K562 (cell line): ENCODE data around the gene GAB1. TPM values are rescaled to one million over a fixed set of nuclear protein-coding genes. Genes with fewer than 3 reads are reported as not detected.

Source experiments
- ATAC-seq: fragments of 200-7000 bp; cut with Tn5 transposase; 3 replicates; pipeline ENCODE4 v1.9.1; 2020; ENCODE audit warnings: moderate library complexity
- BruUV-seq: library from RNA; stranded (reverse); fragments of 400-500 nt; replicated peaks from 2 replicates; lab custom pipeline; 2021; lab: Mats Ljungman, UMichigan
- CTCF ChIA-PET: fragments of 300-600 bp; formaldehyde crosslinking; extraction: SDS; loops from one replicate; lab custom pipeline; 2021; ENCODE audit warnings: low intra/inter-chr PET ratio; lab: Yijun Ruan, JAX
- POLR2A ChIA-PET: fragments of 300-600, 350-650 bp; sonication (Branson Sonifier 250); formaldehyde crosslinking; extraction: SDS; loops from one replicate; lab custom pipeline; 2021; ENCODE audit warnings: antibody characterized with exemption, inconsistent platforms; lab: Yijun Ruan, JAX
- DNase-seq, 4 experiments: peaks; one replicate each; pipeline versions ENCODE4 v3.0.0 to v3.0.0-alpha.2; 2011 to 2018; ENCODE audit warnings: low spot score in 3 of 4, mixed read lengths in 3 of 4; ENCODE audit errors: extremely low read depth in 1 of 4
- FAIRE-seq: peaks from 2 replicates; lab custom pipeline; 2011; peaks lifted over from hg19 to GRCh38; lab: Jason Lieb, UNC
- H2AFZ ChIP-seq: 2 replicates; pipeline ENCODE4 v1.6.0; 2011; ENCODE audit warnings: low read depth, low read length, control low read depth, inconsistent platforms
- H3K27ac ChIP-seq: fragments of 200-600 bp; 3 replicates; pipeline ENCODE4 v1.8.0; 2011; ENCODE audit warnings: low read depth, mild to moderate bottlenecking, control low read depth, inconsistent platforms, low read length, moderate library complexity, mixed read lengths; ENCODE audit errors: extremely low read depth
- H3K27me3 ChIP-seq, 2 experiments: fragments of 300-600 bp in 1 of 2; 2 replicates in 1 of 2; 3 replicates in 1 of 2; pipeline versions ENCODE4 v1.6.0 to v1.8.0; 2011; ENCODE audit warnings: inconsistent platforms in 2 of 2, low read length in 2 of 2, mild to moderate bottlenecking in 1 of 2, mixed read lengths in 1 of 2, moderate library complexity in 1 of 2; ENCODE audit not compliant: control insufficient read depth in 2 of 2, insufficient read depth in 2 of 2
- H3K36me3 ChIP-seq: fragments of 300-600 bp; 3 replicates; pipeline ENCODE4 v1.8.0; 2011; ENCODE audit warnings: mild to moderate bottlenecking, low read length, inconsistent platforms; ENCODE audit not compliant: control insufficient read depth, insufficient read depth
- H3K4me1 ChIP-seq, 2 experiments: fragments of 200-600 bp in 1 of 2; replicated peaks in 1 of 2; 2 replicates in 1 of 2; 3 replicates in 1 of 2; pipeline versions ENCODE4 v1.5.1 to v1.8.0; 2011; ENCODE audit warnings: inconsistent platforms in 2 of 2, low read length in 2 of 2, mild to moderate bottlenecking in 1 of 2, mixed read lengths in 1 of 2, moderate library complexity in 1 of 2; ENCODE audit not compliant: control insufficient read depth in 2 of 2, insufficient read depth in 2 of 2
- H3K4me2 ChIP-seq: 2 replicates; pipeline ENCODE4 v1.6.1; 2011; ENCODE audit warnings: low read length, control low read depth, inconsistent platforms, mixed read lengths; ENCODE audit not compliant: insufficient read depth
- H3K4me3 ChIP-seq: fragments of 200-600 bp; sonication (generic), shearing (Covaris generic); 2 replicates; pipeline ENCODE4 v1.5.1; 2016; ENCODE audit warnings: control low read depth, inconsistent platforms
- H3K79me2 ChIP-seq: fragments of 200-600 bp; 3 replicates; pipeline ENCODE4 v1.8.0; 2011; ENCODE audit warnings: low read length, inconsistent platforms; ENCODE audit not compliant: control insufficient read depth, insufficient read depth
- H3K9ac ChIP-seq, 2 experiments: 2 replicates each; pipeline versions ENCODE4 v1.6.0 to v1.6.1; 2011; ENCODE audit warnings: low read depth in 2 of 2, low read length in 2 of 2, control low read depth in 1 of 2, inconsistent platforms in 1 of 2, mild to moderate bottlenecking in 1 of 2, mixed read lengths in 1 of 2; ENCODE audit not compliant: insufficient read depth in 1 of 2
- H3K9me1 ChIP-seq: one replicate; pipeline ENCODE4 v1.6.0; 2011; ENCODE audit warnings: inconsistent platforms, mild to moderate bottlenecking, low read length, moderate library complexity; ENCODE audit not compliant: control insufficient read depth, insufficient read depth
- H3K9me3 ChIP-seq: replicated peaks from 2 replicates; pipeline ENCODE4 v1.5.1; 2011; ENCODE audit warnings: low read depth, low read length, inconsistent platforms; ENCODE audit not compliant: control insufficient read depth, insufficient read depth
- H4K20me1 ChIP-seq: replicated peaks from 2 replicates; pipeline ENCODE4 v1.6.1; 2011; ENCODE audit warnings: low read length, inconsistent platforms, mixed read lengths; ENCODE audit not compliant: control insufficient read depth, insufficient read depth
- C11orf30 ChIP-seq: fragments of 450-650 bp; IDR thresholded peaks from 2 replicates; pipeline ENCODE4 v1.6.1; 2016; ENCODE audit warnings: low read depth, mild to moderate bottlenecking
- CCNT2 ChIP-seq: IDR thresholded peaks from 2 replicates; pipeline ENCODE4 v1.6.1; 2011; ENCODE audit warnings: borderline replicate concordance, low read depth, mild to moderate bottlenecking, moderate library complexity, mixed read lengths, low read length; ENCODE audit not compliant: insufficient read length; ENCODE audit errors: extremely low read depth
- CHCHD3 ChIP-seq: fragments of 250-450 bp; sonication (Bioruptor Pico); IDR thresholded peaks from 2 replicates; pipeline ENCODE4 v2.1.2; 2022; ENCODE audit warnings: mild to moderate bottlenecking
- EP300 ChIP-seq: IDR thresholded peaks from 2 replicates; pipeline ENCODE4 v1.6.1; 2012; ENCODE audit warnings: low read length, improper control_type of control experiment
- HMG20A ChIP-seq: fragments of 450-650 bp; formaldehyde crosslinking; conservative IDR thresholded peaks from 2 replicates; pipeline ENCODE4 v1.4.0; 2020; ENCODE audit warnings: mild to moderate bottlenecking, mixed read lengths
- NCOA2 ChIP-seq, 2 experiments: fragments of 450-650 bp; IDR thresholded peaks; 2 replicates each; pipeline ENCODE4 v1.6.1; 2018; ENCODE audit warnings: mild to moderate bottlenecking in 2 of 2, moderate library complexity in 1 of 2; ENCODE audit not compliant: partially characterized antibody in 2 of 2
- OTX1 ChIP-seq: fragments of 450-650 bp; formaldehyde crosslinking; IDR thresholded peaks from 2 replicates; pipeline ENCODE4 v1.4.0; 2022; ENCODE audit warnings: mild to moderate bottlenecking
- POLR2AphosphoS5 ChIP-seq: IDR thresholded peaks from 2 replicates; pipeline ENCODE4 v1.6.1; 2011; ENCODE audit warnings: mild to moderate bottlenecking, low read depth, low read length, moderate library complexity; ENCODE audit not compliant: control insufficient read depth, insufficient read depth
- RBM39 ChIP-seq: fragments of 200-400 bp; formaldehyde crosslinking; optimal IDR thresholded peaks from 2 replicates; pipeline ENCODE3; 2018; ENCODE audit warnings: low read depth, low read length
- RFX7 ChIP-seq: fragments of 250-450 bp; sonication (Bioruptor Pico); IDR thresholded peaks from 2 replicates; pipeline ENCODE4 v1.5.1; 2021; ENCODE audit warnings: mild to moderate bottlenecking
- SRSF1 ChIP-seq: fragments of 200-400 bp; formaldehyde crosslinking; IDR thresholded peaks from 2 replicates; pipeline ENCODE4 v1.6.1; 2017; ENCODE audit warnings: mild to moderate bottlenecking, low read depth, low read length, moderate library complexity
- ZBED1 ChIP-seq: IDR thresholded peaks from 2 replicates; pipeline ENCODE4 v1.6.1; 2014
- in situ Hi-C: fragments of 300-500 bp; cut with MboI; formaldehyde crosslinking; loops from 4 replicates; pipeline ENCODE4 v1.15.0; 2018; ENCODE audit warnings: inconsistent platforms, mixed read lengths
- intact Hi-C: fragments of 100-400 bp; cut with micrococcal nuclease; formaldehyde crosslinking; loops from 2 replicates; pipeline ENCODE4 v1.14.2; 2022
- polyA plus RNA-seq, 8 experiments: library from polyadenylated mRNA; depleted of rRNA in 4 of 8; stranded (reverse) in 5 of 8; unstranded in 3 of 8; fragments of >200 nt; fragmentation: Nextera tagmentation in 2 of 8; fragmentation: Illumina TruSeq in 1 of 8; extraction: Ambion mirVana in 2 of 8; extraction: Trizol in 1 of 8; gene quantifications; 2 replicates each; pipeline versions ENCODE4 v1.2.1 to v1.2.3, GENCODE V29; 2011 to 2014; ENCODE audit warnings: inconsistent platforms in 1 of 8, missing spikeins in 1 of 8
- total RNA-seq, 7 experiments: library from RNA; depleted of rRNA in 6 of 7; stranded (reverse); fragments of >200 nt in 6 of 7; fragmentation: Illumina TruSeq in 2 of 7; extraction: Trizol in 2 of 7; gene quantifications; 2 replicates each; pipeline versions ENCODE4 v1.2.1 to v1.2.3, GENCODE V29; 2011 to 2021; ENCODE audit warnings: low replicate concordance in 1 of 7
- TF ChIP-seq, protein P1 (sequence below), 3 experiments: fragments of 200-800 bp in 1 of 3; sonication (Bioruptor generic) in 1 of 3; sonication (generic) in 1 of 3; formaldehyde crosslinking in 1 of 3; IDR thresholded peaks; 2 replicates each; pipeline versions ENCODE4 v1.6.1 to v1.8.0; 2016 to 2022; ENCODE audit warnings: mild to moderate bottlenecking in 2 of 3, missing compliant biosample characterization in 2 of 3, missing genetic modification characterization in 2 of 3, missing genetic modification reagents in 1 of 3
- TF ChIP-seq, protein P2 (sequence below): fragments of 250-450 bp; sonication (Bioruptor Pico); IDR thresholded peaks from 2 replicates; pipeline ENCODE4 v1.8.0; 2021; ENCODE audit warnings: borderline replicate concordance, mild to moderate bottlenecking, moderate library complexity; ENCODE audit not compliant: poor library complexity, severe bottlenecking

The GAB1 gene
- total and polyA plus RNA-seq, 9 of the 15 experiments (the other 6 are each of a cell fraction or from before 2014, with no cell fraction given) = 1.3 to 14.6 (median 7.5) TPM

DNA sequence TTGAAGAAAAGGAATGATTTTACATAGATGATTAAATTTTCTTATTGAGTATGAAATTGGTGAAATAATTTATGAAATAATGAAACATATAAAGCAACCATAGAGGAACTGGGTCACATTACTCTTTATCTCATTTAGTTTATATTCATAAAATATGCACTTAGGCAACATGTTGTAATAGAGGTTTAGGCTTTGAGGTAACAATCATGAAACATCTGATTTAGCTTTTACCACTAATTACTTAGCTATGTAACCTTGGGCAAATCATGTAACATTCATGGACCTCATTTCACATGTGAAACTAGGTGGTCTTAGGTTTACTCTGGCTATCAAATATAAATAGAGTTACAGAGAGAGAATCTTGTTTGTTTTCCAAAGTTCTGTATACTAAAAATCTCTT, 122.3 kb downstream of the GAB1 start:
- H4K20me1 ChIP-seq = no peaks in the 10 kb centered on the region
- no peaks in the 10 kb centered on the region for H3K9me3 ChIP-seq
- H3K4me1 ChIP-seq = no peaks in the 10 kb centered on the region
- FAIRE-seq (no peak), DNase-seq (no peak), ATAC-seq (no peak)
- intact Hi-C loops = no loop called here
- H3K27ac ChIP-seq = no peak overlapping the region
- H3K9ac ChIP-seq = no peak overlapping the region
- ChIA-PET CTCF (no interaction called here), POLR2A (no interaction called here)
- no peak overlapping the region for H2AFZ ChIP-seq
- no peaks in the 10 kb centered on the region for H3K9me1 ChIP-seq
- no peak overlapping the region for H3K4me2 ChIP-seq
- no TSS peak for BruUV-seq
- no peaks in the 10 kb centered on the region for H3K79me2 ChIP-seq
- TF ChIP-seq, protein P1, sequence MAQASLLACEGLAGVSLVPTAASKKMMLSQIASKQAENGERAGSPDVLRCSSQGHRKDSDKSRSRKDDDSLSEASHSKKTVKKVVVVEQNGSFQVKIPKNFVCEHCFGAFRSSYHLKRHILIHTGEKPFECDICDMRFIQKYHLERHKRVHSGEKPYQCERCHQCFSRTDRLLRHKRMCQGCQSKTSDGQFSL (CRISPR knock-in tag; IDR thresholded peaks at IDR 0.05) = no peak
- TF ChIP-seq, protein P1 (tag; IDR thresholded peaks at IDR 0.05) = no peak
- no peak for TF ChIP-seq SRSF1
- TF ChIP-seq NCOA2 (IDR thresholded peaks at IDR 0.05; ENCODE audit: partially characterized antibody in 2 of 2) = no peak
- no peak for TF ChIP-seq OTX1 (CRISPR knock-in tag)
- TF ChIP-seq CHCHD3 (CRISPR knock-in tag) = no peak
- no peak for TF ChIP-seq EP300
- no peak for TF ChIP-seq POLR2AphosphoS5
- no peak for TF ChIP-seq ZBED1
- TF ChIP-seq RBM39 = no peak
- TF ChIP-seq, protein P2, sequence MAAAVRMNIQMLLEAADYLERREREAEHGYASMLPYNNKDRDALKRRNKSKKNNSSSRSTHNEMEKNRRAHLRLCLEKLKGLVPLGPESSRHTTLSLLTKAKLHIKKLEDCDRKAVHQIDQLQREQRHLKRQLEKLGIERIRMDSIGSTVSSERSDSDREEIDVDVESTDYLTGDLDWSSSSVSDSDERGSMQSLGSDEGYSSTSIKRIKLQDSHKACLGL = no peak
- TF ChIP-seq CCNT2 = no peak
- TF ChIP-seq HMG20A (CRISPR knock-in tag) = no peak
- no peak for TF ChIP-seq RFX7 (CRISPR knock-in tag)
- no peak for TF ChIP-seq C11orf30
- in situ Hi-C loops = no loop called here
- peaks cover 15% of the 10 kb centered on the region; the same call in 2 of the 3 replicates for H3K36me3 ChIP-seq
- no peaks in the 10 kb centered on the region for H3K27me3 ChIP-seq
- no peak overlapping the region for H3K4me3 ChIP-seq
